Measurements from ENCODE around the gene SERPINB13. TPM values are rescaled to one million over a fixed set of nuclear protein-coding genes. Genes with fewer than 3 reads are reported as not detected.

SERPINB13 gene
- total RNA-seq, 4 donors from 2014 or later: 168 to 354 (median 201) TPM

DNA sequence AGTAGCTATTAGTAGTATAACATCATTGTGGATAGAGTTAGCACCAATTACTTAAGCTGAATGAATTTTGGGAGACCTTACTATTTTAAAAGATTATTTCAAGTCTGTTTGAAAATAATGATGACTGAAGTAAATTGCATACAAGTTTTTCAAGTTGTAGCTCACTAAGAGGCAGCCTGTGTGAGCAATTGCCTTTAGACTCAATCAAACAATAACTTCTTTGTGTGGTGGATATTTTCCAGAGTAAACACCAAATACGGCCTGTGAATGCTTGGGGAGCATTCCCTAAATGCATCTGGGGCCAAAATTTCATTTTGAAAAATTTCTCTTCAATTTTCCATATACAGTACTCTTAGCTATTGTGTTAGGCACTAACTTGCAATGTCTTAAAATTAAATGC is 37.1 kb upstream of the SERPINB13 start:
- Histone ChIP-seq H3K4me1 (peaks cover 8 to 55% (median 24%) of the 10 kb centered on the region in 3 donors), H3K27ac (peak overlapping the region; percentile 7 to 81 (median 70)), H3K36me3 (no peaks in the 10 kb centered on the region), H3K27me3 (no peaks in the 10 kb centered on the region), H3K9me3 (no peaks in the 10 kb centered on the region), H3K4me3 (no peak overlapping the region)
- TF ChIP-seq, protein P1, sequence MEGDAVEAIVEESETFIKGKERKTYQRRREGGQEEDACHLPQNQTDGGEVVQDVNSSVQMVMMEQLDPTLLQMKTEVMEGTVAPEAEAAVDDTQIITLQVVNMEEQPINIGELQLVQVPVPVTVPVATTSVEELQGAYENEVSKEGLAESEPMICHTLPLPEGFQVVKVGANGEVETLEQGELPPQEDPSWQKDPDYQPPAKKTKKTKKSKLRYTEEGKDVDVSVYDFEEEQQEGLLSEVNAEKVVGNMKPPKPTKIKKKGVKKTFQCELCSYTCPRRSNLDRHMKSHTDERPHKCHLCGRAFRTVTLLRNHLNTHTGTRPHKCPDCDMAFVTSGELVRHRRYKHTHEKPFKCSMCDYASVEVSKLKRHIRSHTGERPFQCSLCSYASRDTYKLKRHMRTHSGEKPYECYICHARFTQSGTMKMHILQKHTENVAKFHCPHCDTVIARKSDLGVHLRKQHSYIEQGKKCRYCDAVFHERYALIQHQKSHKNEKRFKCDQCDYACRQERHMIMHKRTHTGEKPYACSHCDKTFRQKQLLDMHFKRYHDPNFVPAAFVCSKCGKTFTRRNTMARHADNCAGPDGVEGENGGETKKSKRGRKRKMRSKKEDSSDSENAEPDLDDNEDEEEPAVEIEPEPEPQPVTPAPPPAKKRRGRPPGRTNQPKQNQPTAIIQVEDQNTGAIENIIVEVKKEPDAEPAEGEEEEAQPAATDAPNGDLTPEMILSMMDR (IDR thresholded peaks at IDR 0.05): no peak
- no peak for TF ChIP-seq POLR2A (IDR thresholded peaks at IDR 0.05)
- DNase-seq: no peak
- 28 to 30% methylated on average over 1 of the region's 1 CpG for WGBS, 2 donors
- intact Hi-C loops (cut with DNase I): no loop called here

DNA sequence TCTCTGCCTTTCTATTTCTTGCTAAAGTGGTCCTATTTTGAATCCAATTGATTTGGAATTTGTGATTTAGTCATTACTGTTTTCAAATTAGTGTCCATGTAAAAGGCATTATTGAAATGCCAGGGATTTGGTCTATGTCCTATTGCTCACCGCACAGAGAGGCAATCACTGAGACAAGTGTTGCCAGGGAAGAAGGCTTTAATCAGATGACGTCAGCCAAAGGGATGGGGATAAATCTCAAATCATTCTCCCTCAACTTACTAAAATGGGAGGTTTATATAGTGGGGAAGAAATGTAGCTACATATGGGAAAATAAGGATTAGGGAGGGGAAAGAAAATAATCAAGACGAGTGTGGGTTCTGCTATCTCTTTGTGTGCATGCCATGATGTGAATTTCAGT is 35.4 kb upstream of the SERPINB13 start:
- peaks cover 8 to 55% (median 24%) of the 10 kb centered on the region in 3 donors for H3K4me1 ChIP-seq
- no peaks in the 10 kb centered on the region for H3K27me3 ChIP-seq
- intact Hi-C loops (cut with DNase I): no loop called here
- peak overlapping the region in 3 of 4 donors; percentile 79 to 87 (median 86) for H3K27ac ChIP-seq
- no peak overlapping the region for H3K4me3 ChIP-seq
- DNase-seq: no peak
- no peaks in the 10 kb centered on the region for H3K36me3 ChIP-seq
- 78 to 90% methylated on average over 3 of the region's 3 CpGs for WGBS, 2 donors
- TF ChIP-seq, protein P1 (IDR thresholded peaks at IDR 0.05): no peak
- no peak for TF ChIP-seq POLR2A (IDR thresholded peaks at IDR 0.05)
- H3K9me3 ChIP-seq: no peaks in the 10 kb centered on the region

DNA sequence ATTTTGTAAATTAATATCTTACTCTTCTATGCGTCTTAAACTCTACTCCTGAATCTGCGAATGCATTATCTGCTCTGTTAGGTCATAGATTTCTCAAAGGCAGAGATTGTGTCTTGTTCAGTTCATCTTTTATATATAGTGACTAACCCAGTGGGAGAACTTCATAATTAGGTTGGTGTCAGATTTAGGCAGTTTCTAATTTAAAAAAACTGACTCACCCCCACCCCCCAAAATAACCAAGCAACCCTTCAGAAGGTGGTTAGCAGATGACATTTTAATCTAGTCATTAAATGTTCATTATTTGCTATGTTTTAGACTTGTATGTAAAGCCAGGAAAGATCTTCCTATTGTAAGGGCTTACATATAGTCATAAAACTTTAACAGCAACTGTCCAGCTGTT is 34.6 kb upstream of the SERPINB13 start:
- H3K27ac ChIP-seq: peak overlapping the region; percentile 61 to 87 (median 82)
- H3K27me3 ChIP-seq: no peaks in the 10 kb centered on the region
- no peaks in the 10 kb centered on the region for H3K9me3 ChIP-seq
- no peaks in the 10 kb centered on the region for H3K36me3 ChIP-seq
- H3K4me3 ChIP-seq: no peak overlapping the region
- intact Hi-C loops (cut with DNase I): no loop called here
- peaks cover 8 to 55% (median 24%) of the 10 kb centered on the region in 3 donors for H3K4me1 ChIP-seq
- WGBS, 2 donors: 84 to 93% methylated on average over 2 of the region's 2 CpGs
- DNase-seq: no peak
- TF ChIP-seq, protein P1 (IDR thresholded peaks at IDR 0.05): no peak
- TF ChIP-seq POLR2A (IDR thresholded peaks at IDR 0.05): no peak

DNA sequence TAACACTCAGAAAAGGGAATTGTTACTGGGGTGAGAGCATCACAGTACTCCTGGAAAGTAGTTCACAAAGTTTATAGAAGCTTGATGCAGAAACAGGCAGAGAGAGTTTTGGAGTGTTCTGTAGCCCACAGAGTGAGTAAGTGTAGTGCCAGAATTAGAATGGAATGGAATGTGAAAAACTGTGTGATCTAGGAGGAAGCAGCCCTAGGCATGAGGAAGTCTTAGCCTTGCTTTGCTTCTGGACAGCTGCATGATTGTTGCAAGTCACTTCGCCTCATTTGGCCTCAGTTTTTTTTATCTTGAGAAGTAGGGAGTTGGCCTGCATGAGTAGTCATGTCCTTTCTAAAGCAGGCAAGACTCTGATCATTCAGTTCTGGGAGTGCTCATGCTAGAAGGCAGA is 34.1 kb upstream of the SERPINB13 start:
- no peaks in the 10 kb centered on the region for H3K9me3 ChIP-seq
- H3K27ac ChIP-seq: peak overlapping the region; percentile 61 to 87 (median 82)
- intact Hi-C loops (cut with DNase I): no loop called here
- H3K4me1 ChIP-seq: peaks cover 8 to 55% (median 24%) of the 10 kb centered on the region in 3 donors
- H3K4me3 ChIP-seq: no peak overlapping the region
- no peak for TF ChIP-seq POLR2A (IDR thresholded peaks at IDR 0.05)
- TF ChIP-seq, protein P1 (IDR thresholded peaks at IDR 0.05): no peak
- H3K36me3 ChIP-seq: no peaks in the 10 kb centered on the region
- H3K27me3 ChIP-seq: no peaks in the 10 kb centered on the region
- DNase-seq: no peak
- WGBS, 2 donors: 15 to 22% methylated on average over 1 of the region's 1 CpG

DNA sequence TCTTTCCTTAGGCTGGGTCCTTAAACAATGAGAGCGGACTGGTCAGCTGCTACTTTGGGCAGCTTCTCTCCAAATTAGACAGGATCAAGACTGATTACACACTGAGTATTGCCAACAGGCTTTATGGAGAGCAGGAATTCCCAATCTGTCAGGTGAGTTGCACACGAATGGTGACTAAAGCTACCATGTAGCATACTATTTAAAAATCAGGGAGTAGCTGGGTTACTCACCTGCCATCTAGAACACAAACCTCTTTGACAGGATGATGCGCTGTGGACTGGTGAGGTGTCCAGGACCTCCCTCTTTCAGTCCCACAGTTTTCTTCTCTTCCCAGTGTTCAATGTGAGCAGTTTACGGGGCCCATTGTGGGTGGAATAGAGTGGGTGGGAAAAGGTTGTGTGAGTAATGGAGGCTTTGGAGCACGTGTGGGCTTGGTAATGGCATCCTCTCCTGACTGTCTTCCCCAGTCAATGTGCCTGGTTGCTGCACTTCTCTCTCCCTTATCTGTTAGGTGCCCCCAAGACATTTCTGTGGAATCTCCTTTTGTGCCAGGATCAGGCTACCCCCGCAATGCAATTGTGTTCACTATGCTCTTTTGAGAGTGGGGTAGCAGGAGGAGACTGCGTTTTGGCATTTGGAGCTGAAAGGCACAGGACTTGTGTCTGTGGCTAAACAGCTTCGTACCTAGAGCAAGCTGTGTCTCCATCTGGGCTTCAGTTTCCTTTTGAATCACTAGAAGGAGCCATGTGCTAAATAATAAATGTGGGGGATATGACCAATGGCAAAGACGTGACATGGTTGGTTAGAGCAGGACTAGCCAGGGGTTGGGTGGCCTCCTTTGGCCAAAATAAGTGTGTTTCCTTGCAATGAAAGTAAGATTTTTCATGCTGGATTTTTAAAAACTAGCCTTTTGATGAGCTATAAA is 27.3 kb upstream of the SERPINB13 start:
- Histone ChIP-seq H3K9me3 (no peaks in the 10 kb centered on the region), H3K27ac (no peak overlapping the region), H3K4me3 (no peak overlapping the region), H3K4me1 (no peaks in the 10 kb centered on the region), H3K27me3 (no peaks in the 10 kb centered on the region), H3K36me3 (no peaks in the 10 kb centered on the region)
- intact Hi-C loops (cut with DNase I): no loop called here
- TF ChIP-seq POLR2A (IDR thresholded peaks at IDR 0.05): no peak
- TF ChIP-seq, protein P1 (IDR thresholded peaks at IDR 0.05): no peak
- 72 to 83% methylated on average over 7 to 9 of the region's 9 CpGs for WGBS, 2 donors
- DNase-seq: no peak

Data from esophagus squamous epithelium (tissue), 5 donors.